HEK293 (cell line): ENCODE measurements around the gene RACGAP1.

Experiments used
- CTCF ChIA-PET: fragments of 350-600 bp; formaldehyde crosslinking; extraction: SDS; loops from one replicate; lab custom pipeline; 2021; ENCODE audit warnings: antibody characterized with exemption; lab: Yijun Ruan, JAX
- POLR2A ChIA-PET: fragments of 300-600 bp; formaldehyde crosslinking; extraction: SDS; loops from one replicate; lab custom pipeline; 2020; ENCODE audit warnings: antibody characterized with exemption, inconsistent platforms; lab: Yijun Ruan, JAX
- H3K27ac ChIP-seq: fragments of 200-500 bp; sonication (Bioruptor generic); 2 replicates; pipeline ENCODE4 v1.5.1; 2014; ENCODE audit warnings: low read depth, low read length, control low read depth, inconsistent platforms; ENCODE audit errors: extremely low read depth
- H3K36me3 ChIP-seq, 2 experiments: fragments of 200-500 bp in 1 of 2; sonication (Bioruptor generic) in 1 of 2; 1 replicate in 1 of 2; 2 replicates in 1 of 2; pipeline ENCODE4 v1.5.1; 2014 to 2017; ENCODE audit warnings: inconsistent platforms in 2 of 2, low read length in 2 of 2; ENCODE audit not compliant: control insufficient read depth in 2 of 2, insufficient read depth in 1 of 2
- H3K4me1 ChIP-seq: fragments of 200-500 bp; sonication (Bioruptor generic); 2 replicates; pipeline ENCODE4 v1.5.1; 2014; ENCODE audit warnings: mild to moderate bottlenecking, low read length, inconsistent platforms; ENCODE audit not compliant: control insufficient read depth, insufficient read depth
- H3K4me3 ChIP-seq: 2 replicates; pipeline ENCODE4 v1.5.1; 2011; ENCODE audit warnings: low read depth, mild to moderate bottlenecking, control low read depth, low read length, moderate library complexity
- H3K9me3 ChIP-seq: fragments of 200-500 bp; sonication (Bioruptor generic); 2 replicates; pipeline ENCODE4 v1.5.1; 2014; ENCODE audit warnings: low read depth, low read length, inconsistent platforms; ENCODE audit not compliant: control insufficient read depth, insufficient read depth
- HOXA7 ChIP-seq: sonication (generic); formaldehyde crosslinking; IDR thresholded peaks from 2 replicates; pipeline ENCODE4 v1.8.1; 2022; ENCODE audit warnings: missing genetic modification reagents, borderline replicate concordance
- HOXC10 ChIP-seq: sonication (generic); formaldehyde crosslinking; IDR thresholded peaks from 2 replicates; pipeline ENCODE4 v1.8.1; 2023; ENCODE audit warnings: mild to moderate bottlenecking, missing genetic modification reagents
- IKZF3 ChIP-seq: fragments of 450-650 bp; IDR thresholded peaks from 2 replicates; pipeline ENCODE4 v1.5.0; 2018; ENCODE audit warnings: missing biosample characterization, mild to moderate bottlenecking, missing genetic modification characterization, moderate library complexity
- MYNN ChIP-seq: fragments of 450-650 bp; formaldehyde crosslinking; IDR thresholded peaks from 2 replicates; pipeline ENCODE4 v1.5.1; 2016; ENCODE audit warnings: missing biosample characterization, missing genetic modification characterization, borderline replicate concordance
- PRDM10 ChIP-seq: fragments of 450-650 bp; formaldehyde crosslinking; IDR thresholded peaks from 2 replicates; pipeline ENCODE4 v1.5.1; 2016; ENCODE audit warnings: missing biosample characterization, missing genetic modification characterization
- SP7 ChIP-seq: fragments of 450-650 bp; formaldehyde crosslinking; IDR thresholded peaks from 2 replicates; pipeline ENCODE4 v1.5.1; 2016; ENCODE audit warnings: missing biosample characterization, missing genetic modification characterization
- TSHZ1 ChIP-seq: fragments of 450-650 bp; formaldehyde crosslinking; IDR thresholded peaks from 2 replicates; pipeline ENCODE4 v1.5.1; 2016; ENCODE audit warnings: missing biosample characterization, missing genetic modification characterization, borderline replicate concordance
- YY2 ChIP-seq: fragments of 450-650 bp; formaldehyde crosslinking; IDR thresholded peaks from 2 replicates; pipeline ENCODE4 v1.5.1; 2016; ENCODE audit warnings: missing biosample characterization, missing genetic modification characterization
- ZBTB17 ChIP-seq: fragments of 450-650 bp; formaldehyde crosslinking; IDR thresholded peaks from 2 replicates; pipeline ENCODE4 v1.5.1; 2016; ENCODE audit warnings: missing biosample characterization, missing genetic modification characterization
- ZBTB7A ChIP-seq: fragments of 450-650 bp; formaldehyde crosslinking; IDR thresholded peaks from 2 replicates; pipeline ENCODE4 v1.5.1; 2016; ENCODE audit warnings: low read depth, missing biosample characterization, missing genetic modification characterization
- ZFHX2 ChIP-seq: fragments of 450-650 bp; formaldehyde crosslinking; conservative IDR thresholded peaks from 2 replicates; pipeline ENCODE4 v1.5.1; 2016; ENCODE audit warnings: missing biosample characterization, missing genetic modification characterization
- ZFP41 ChIP-seq: fragments of 450-650 bp; formaldehyde crosslinking; IDR thresholded peaks from 2 replicates; pipeline ENCODE4 v1.5.1; 2016; ENCODE audit warnings: missing biosample characterization, missing genetic modification characterization, borderline replicate concordance
- ZNF112 ChIP-seq: fragments of 450-650 bp; formaldehyde crosslinking; IDR thresholded peaks from 2 replicates; pipeline ENCODE4 v1.5.0; 2017; ENCODE audit warnings: missing biosample characterization, missing genetic modification characterization
- ZNF146 ChIP-seq: fragments of 450-650 bp; formaldehyde crosslinking; IDR thresholded peaks from 2 replicates; pipeline ENCODE4 v1.5.1; 2016; ENCODE audit warnings: missing biosample characterization, missing genetic modification characterization
- ZNF26 ChIP-seq: fragments of 450-650 bp; formaldehyde crosslinking; IDR thresholded peaks from 2 replicates; pipeline ENCODE4 v1.5.1; 2016; ENCODE audit warnings: missing biosample characterization, missing genetic modification characterization
- ZNF292 ChIP-seq: fragments of 450-650 bp; formaldehyde crosslinking; IDR thresholded peaks from 2 replicates; pipeline ENCODE4 v1.5.1; 2016; ENCODE audit warnings: low read depth, missing biosample characterization, missing genetic modification characterization, borderline replicate concordance
- ZNF335 ChIP-seq: fragments of 450-650 bp; formaldehyde crosslinking; conservative IDR thresholded peaks from 2 replicates; pipeline ENCODE4 v1.5.1; 2016; ENCODE audit warnings: missing biosample characterization, missing genetic modification characterization
- ZNF341 ChIP-seq: fragments of 450-650 bp; formaldehyde crosslinking; IDR thresholded peaks from 2 replicates; pipeline ENCODE4; 2016; ENCODE audit warnings: low read depth, missing biosample characterization, missing genetic modification characterization
- ZNF398 ChIP-seq: fragments of 450-650 bp; formaldehyde crosslinking; IDR thresholded peaks from 2 replicates; pipeline ENCODE4 v1.5.1; 2017; ENCODE audit warnings: missing biosample characterization, missing genetic modification characterization
- ZNF416 ChIP-seq: fragments of 450-650 bp; formaldehyde crosslinking; IDR thresholded peaks from 2 replicates; pipeline ENCODE4 v1.5.1; 2016; ENCODE audit warnings: missing biosample characterization, missing genetic modification characterization
- ZNF548 ChIP-seq: fragments of 450-650 bp; formaldehyde crosslinking; IDR thresholded peaks from 2 replicates; pipeline ENCODE4 v1.5.1; 2016; ENCODE audit warnings: missing biosample characterization, missing genetic modification characterization
- ZNF623 ChIP-seq: fragments of 450-650 bp; formaldehyde crosslinking; IDR thresholded peaks from 2 replicates; pipeline ENCODE4 v1.5.1; 2016; ENCODE audit warnings: missing biosample characterization, missing genetic modification characterization
- ZNF629 ChIP-seq: fragments of 450-650 bp; formaldehyde crosslinking; IDR thresholded peaks from 2 replicates; pipeline ENCODE4 v1.5.1; 2017; ENCODE audit warnings: missing biosample characterization, missing genetic modification characterization
- ZNF639 ChIP-seq: fragments of 450-650 bp; formaldehyde crosslinking; IDR thresholded peaks from 2 replicates; pipeline ENCODE4 v1.5.1; 2016; ENCODE audit warnings: missing biosample characterization, missing genetic modification characterization
- ZSCAN23 ChIP-seq: fragments of 450-650 bp; formaldehyde crosslinking; IDR thresholded peaks from 2 replicates; pipeline ENCODE4 v1.5.1; 2016; ENCODE audit warnings: missing biosample characterization, missing genetic modification characterization

Gene RACGAP1

GRCh38 chr12:49959685-49960473 is 65.4 kb downstream of the RACGAP1 start (continued):
- 0 out of 2 replicates have a peak, but pooled peaks have one; percentile 9 for TF ChIP-seq PRDM10
- TF ChIP-seq ZFHX2 (tag by site-specific recombination): peak; percentile 91
- 0 out of 2 replicates have a peak, but pooled peaks have one; percentile 38 for TF ChIP-seq ZBTB17 (tag by site-specific recombination)
- TF ChIP-seq ZNF335 (tag by site-specific recombination): peak; percentile 46; the same call in 1 of the 2 replicates
- TF ChIP-seq ZNF292: no peak
- no peak for TF ChIP-seq SP7 (tag by site-specific recombination)
- 0 out of 2 replicates have a peak, but pooled peaks have one; percentile 11 for TF ChIP-seq ZNF341 (tag by site-specific recombination)
- no peak for TF ChIP-seq HOXA7 (CRISPR knock-in tag)

GRCh38 chr12:49957570-49957967 is 67.7 kb downstream of the RACGAP1 start:
- no peak overlapping the region for H3K27ac ChIP-seq
- no peak for TF ChIP-seq ZBTB7A
- no peak for TF ChIP-seq ZNF398 (tag by site-specific recombination)
- TF ChIP-seq ZNF416 (tag by site-specific recombination): no peak
- no peak for TF ChIP-seq ZNF146 (tag by site-specific recombination)
- TF ChIP-seq ZNF623 (tag by site-specific recombination): no peak
- no peak for TF ChIP-seq IKZF3 (tag by site-specific recombination)
- no peak for TF ChIP-seq ZNF639 (tag by site-specific recombination)
- no peak for TF ChIP-seq HOXC10 (CRISPR knock-in tag)
- TF ChIP-seq YY2: no peak
- TF ChIP-seq ZSCAN23: no peak
- no peak for TF ChIP-seq TSHZ1 (tag by site-specific recombination)
- TF ChIP-seq MYNN (tag by site-specific recombination): no peak
- no peak for TF ChIP-seq ZNF112 (tag by site-specific recombination)
- no peak for TF ChIP-seq ZNF548 (tag by site-specific recombination)
- no peak for TF ChIP-seq ZNF26 (tag by site-specific recombination)
- TF ChIP-seq ZFP41: no peak
- no peak for TF ChIP-seq ZNF629 (tag by site-specific recombination)

More at GRCh38 chr12:49957570-49957967, 67.7 kb downstream of the RACGAP1 start:
- 0 out of 2 replicates have a peak, but pooled peaks cover 5% of the 10 kb centered on the region for H3K4me1 ChIP-seq
- no peaks in the 10 kb centered on the region for H3K36me3 ChIP-seq
- POLR2A ChIA-PET: no interaction called here
- no peaks in the 10 kb centered on the region for H3K9me3 ChIP-seq
- CTCF ChIA-PET: interaction anchor here (0.9 to 2.8 kb wide), 5 partner anchors 9 to 183 kb away, joined by 3 to 17 read pairs (median 5); no protein-coding TSS in a partner anchor
- no peak overlapping the region for H3K4me3 ChIP-seq
